Lower leg skin (tissue), 4 donors: ENCODE measurements around the gene HEPH. TPM values are rescaled to one million over a fixed set of nuclear protein-coding genes. Genes with fewer than 3 reads are reported as not detected.
"Not testable (repeated sequence)": the region's sequence is repeated elsewhere in the genome, so short reads cannot be mapped to it uniquely, and the experiment has no call there.

Experiments used
- DNase-seq, 2 donors: peaks; one replicate each; pipeline ENCODE4 v3.0.0-alpha.2; 2019; ENCODE audit warnings: low spot score in 2 of 2
- H3K4me3 ChIP-seq: fragments of 200-600 bp; sonication (generic); 2 replicates; pipeline ENCODE4 v1.5.1; 2017; ENCODE audit warnings: mild to moderate bottlenecking, low read depth; ENCODE audit not compliant: poor library complexity, severe bottlenecking
- CTCF ChIP-seq, 3 donors: fragments of 450-650 bp; IDR thresholded peaks; one replicate each; pipeline ENCODE4 v1.5.1; 2016; ENCODE audit warnings: antibody characterized with exemption in 3 of 3, mild to moderate bottlenecking in 3 of 3, moderate library complexity in 2 of 3
- POLR2A ChIP-seq, 2 donors: fragments of 450-650 bp; IDR thresholded peaks; one replicate each; pipeline ENCODE4 v1.6.1; 2016 to 2017; ENCODE audit warnings: antibody characterized with exemption in 2 of 2, mild to moderate bottlenecking in 1 of 2, moderate library complexity in 1 of 2
- WGBS, 2 donors: methylation state at CpG; one replicate each; pipeline ENCODE4 v1.1.5; 2018; 5-methylcytosine and 5-hydroxymethylcytosine counted together
- intact Hi-C: fragments of 100-400 bp; cut with DNase I; formaldehyde crosslinking; loops from one replicate; pipeline ENCODE4 v1.15.0; 2023; ENCODE audit warnings: low total_unique reads
- total RNA-seq, 4 donors: library from RNA; depleted of rRNA; stranded (reverse); fragments of >200 nt; gene quantifications; one replicate each; pipeline ENCODE4 v1.1.0, GENCODE V29; 2016

The HEPH gene, protein sequence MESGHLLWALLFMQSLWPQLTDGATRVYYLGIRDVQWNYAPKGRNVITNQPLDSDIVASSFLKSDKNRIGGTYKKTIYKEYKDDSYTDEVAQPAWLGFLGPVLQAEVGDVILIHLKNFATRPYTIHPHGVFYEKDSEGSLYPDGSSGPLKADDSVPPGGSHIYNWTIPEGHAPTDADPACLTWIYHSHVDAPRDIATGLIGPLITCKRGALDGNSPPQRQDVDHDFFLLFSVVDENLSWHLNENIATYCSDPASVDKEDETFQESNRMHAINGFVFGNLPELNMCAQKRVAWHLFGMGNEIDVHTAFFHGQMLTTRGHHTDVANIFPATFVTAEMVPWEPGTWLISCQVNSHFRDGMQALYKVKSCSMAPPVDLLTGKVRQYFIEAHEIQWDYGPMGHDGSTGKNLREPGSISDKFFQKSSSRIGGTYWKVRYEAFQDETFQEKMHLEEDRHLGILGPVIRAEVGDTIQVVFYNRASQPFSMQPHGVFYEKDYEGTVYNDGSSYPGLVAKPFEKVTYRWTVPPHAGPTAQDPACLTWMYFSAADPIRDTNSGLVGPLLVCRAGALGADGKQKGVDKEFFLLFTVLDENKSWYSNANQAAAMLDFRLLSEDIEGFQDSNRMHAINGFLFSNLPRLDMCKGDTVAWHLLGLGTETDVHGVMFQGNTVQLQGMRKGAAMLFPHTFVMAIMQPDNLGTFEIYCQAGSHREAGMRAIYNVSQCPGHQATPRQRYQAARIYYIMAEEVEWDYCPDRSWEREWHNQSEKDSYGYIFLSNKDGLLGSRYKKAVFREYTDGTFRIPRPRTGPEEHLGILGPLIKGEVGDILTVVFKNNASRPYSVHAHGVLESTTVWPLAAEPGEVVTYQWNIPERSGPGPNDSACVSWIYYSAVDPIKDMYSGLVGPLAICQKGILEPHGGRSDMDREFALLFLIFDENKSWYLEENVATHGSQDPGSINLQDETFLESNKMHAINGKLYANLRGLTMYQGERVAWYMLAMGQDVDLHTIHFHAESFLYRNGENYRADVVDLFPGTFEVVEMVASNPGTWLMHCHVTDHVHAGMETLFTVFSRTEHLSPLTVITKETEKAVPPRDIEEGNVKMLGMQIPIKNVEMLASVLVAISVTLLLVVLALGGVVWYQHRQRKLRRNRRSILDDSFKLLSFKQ
- 10 to 100 TPM in 1 of 4 donors, 1 to 10 TPM in 3; 1.5 to 19.6 (median 8.6) TPM for total RNA-seq

GRCh38 chrX:66163849-66164411 is at the start of gene HEPH:
Gene HEPH, plus strand, starts transcription at chrX:66164247. Its CDS starts 6,324 bp downstream, at chrX:66170571.
- no peak for DNase-seq
- WGBS, 2 donors = 16 to 61% methylated on average over 3 of the region's 3 CpGs
- H3K4me3 ChIP-seq = no peak within 1 kb of the TSS
- intact Hi-C loops = no loop called here
- TF ChIP-seq CTCF (IDR thresholded peaks at IDR 0.05) (no peak), POLR2A (IDR thresholded peaks at IDR 0.05) (no peak)

- DNase-seq = peak in 1 of 2 donors; percentile 45
- intact Hi-C loops, H3K4me3 ChIP-seq: not testable (repeated sequence)
- 89 to 98% methylated on average over 6 of the region's 6 CpGs for WGBS, 2 donors
Measured at GRCh38 chrX:66118722-66119121, 45.3 kb upstream of the HEPH start.

DNA sequence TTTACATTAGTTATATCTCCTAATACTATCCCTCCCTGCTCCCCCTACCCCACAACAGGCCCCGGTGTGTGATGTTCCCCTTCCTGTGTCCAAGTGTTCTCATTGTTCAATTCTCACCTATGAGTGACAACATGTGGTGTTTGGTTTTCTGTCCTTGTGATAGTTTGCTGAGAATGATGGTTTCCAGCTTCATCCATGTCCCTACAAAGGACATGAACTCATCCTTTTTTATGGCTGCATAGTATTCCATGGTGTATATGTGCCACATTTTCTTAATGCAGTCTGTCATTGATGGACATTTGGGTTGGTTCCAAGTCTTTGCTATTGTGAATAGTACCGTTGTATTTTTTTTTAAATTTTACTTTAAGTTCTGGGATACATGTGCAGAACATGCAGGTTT is 42.7 kb upstream of the HEPH start:
- DNase-seq, H3K4me3 ChIP-seq, intact Hi-C loops: not testable (repeated sequence)
- WGBS, 2 donors = 94 to 95% methylated on average over 2 of the region's 2 CpGs

DNA sequence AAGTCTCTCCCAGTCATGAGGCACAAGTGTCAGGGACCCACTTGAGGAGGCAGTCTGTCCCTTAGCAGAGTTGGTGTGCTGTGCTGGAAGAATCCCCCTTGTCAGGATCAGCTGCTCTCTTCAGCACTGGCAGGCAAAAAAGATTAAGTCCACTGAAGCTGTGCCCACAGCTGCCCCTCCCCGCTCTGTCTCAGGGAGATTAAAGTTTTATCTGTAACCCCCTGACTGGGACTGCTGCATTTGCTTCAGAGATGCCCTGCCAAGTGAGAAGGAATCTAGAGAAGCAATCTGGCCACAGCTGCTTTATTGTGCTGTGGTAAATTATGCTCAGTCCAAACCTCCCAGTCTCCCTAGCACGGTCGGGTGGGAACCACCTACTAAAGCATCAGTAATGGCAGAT is 37.4 kb upstream of the HEPH start:
- TF ChIP-seq POLR2A (IDR thresholded peaks at IDR 0.05) (no peak), CTCF (IDR thresholded peaks at IDR 0.05) (no peak)
- H3K4me3 ChIP-seq = no peak overlapping the region
- intact Hi-C loops = no loop called here
- 92 to 100% methylated on average over 1 to 2 of the region's 3 CpGs for WGBS, 2 donors
- DNase-seq = no peak

DNA sequence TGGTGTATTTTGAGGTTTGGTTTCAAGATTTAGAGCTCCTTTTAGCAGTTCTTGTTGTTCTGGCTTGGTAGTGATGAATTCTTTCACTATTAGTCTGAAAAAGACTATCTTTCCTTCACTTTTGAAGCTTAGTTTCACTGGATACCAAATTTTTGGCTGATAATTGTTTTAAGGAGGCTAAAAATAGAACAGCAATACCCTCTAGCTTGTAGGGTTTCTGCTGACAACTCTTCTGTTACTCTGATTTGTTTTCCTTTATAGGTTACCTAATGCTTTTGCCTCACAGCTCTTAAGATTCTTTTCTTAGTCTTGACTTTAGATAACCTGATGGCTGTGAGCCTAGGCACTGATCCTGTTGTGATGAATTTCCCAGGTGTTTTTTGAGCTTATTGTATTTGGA is 33.6 kb upstream of the HEPH start:
- intact Hi-C loops = no loop called here
- no peak for DNase-seq
- no peak overlapping the region for H3K4me3 ChIP-seq
- TF ChIP-seq POLR2A (IDR thresholded peaks at IDR 0.05) (no peak), CTCF (IDR thresholded peaks at IDR 0.05) (no peak)

- H3K4me3 ChIP-seq, DNase-seq, intact Hi-C loops: not testable (repeated sequence)
- WGBS, 2 donors = 79 to 86% methylated on average over 4 of the region's 4 CpGs
Measured at GRCh38 chrX:66135284-66135683, 28.8 kb upstream of the HEPH start.

DNA sequence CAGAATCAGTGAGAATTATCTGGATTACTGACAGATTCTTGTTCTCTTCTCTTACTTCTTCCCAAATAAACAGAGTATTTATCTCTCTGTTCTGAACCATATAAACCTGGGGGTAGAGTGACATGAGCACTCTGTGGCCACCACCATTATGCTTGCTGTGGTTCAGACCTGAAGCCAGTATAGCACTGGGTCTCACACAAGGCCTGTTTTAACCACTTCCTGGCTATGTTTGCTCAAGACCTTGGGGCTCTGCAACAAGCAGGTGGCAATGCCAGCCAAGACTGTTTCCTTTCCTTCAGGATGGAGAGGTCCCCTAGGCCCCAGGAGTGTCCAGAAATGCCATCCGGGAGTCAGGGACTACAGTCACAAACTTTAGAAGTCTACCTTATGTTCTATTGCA is 21.7 kb upstream of the HEPH start:
- intact Hi-C loops = no loop called here
- WGBS, 2 donors = 91% methylated on average over 1 of the region's 1 CpG; no CpG with 5 or more reads in 1 of the 2 donors
- TF ChIP-seq POLR2A (IDR thresholded peaks at IDR 0.05) (no peak), CTCF (IDR thresholded peaks at IDR 0.05) (no peak)
- DNase-seq = no peak
- H3K4me3 ChIP-seq = no peak overlapping the region
